ENCODE measurements around the gene PMEL.
"Not testable (repeated sequence)": the region's sequence is repeated elsewhere in the genome, so short reads cannot be mapped to it uniquely, and the experiment has no call there.

Gene PMEL

GRCh38 chr12:55919032-55919431 lies 46.8 kb downstream of the PMEL start:
- DNase-seq: not testable (repeated sequence)

GRCh38 chr12:55915482-55915859 lies 50.4 kb downstream of the PMEL start:
- no peak for DNase-seq

- DNase-seq: no peak
Measured at GRCh38 chr12:55912908-55913307, 52.9 kb downstream of the PMEL start.

GRCh38 chr12:55909513-55909884 lies 56.3 kb downstream of the PMEL start:
- DNase-seq: no peak

GRCh38 chr12:55908726-55909512 lies 56.9 kb downstream of the PMEL start:
- DNase-seq: peak; percentile 67

GRCh38 chr12:55906056-55906455 lies 59.8 kb downstream of the PMEL start:
- no peak for DNase-seq
